ENCODE measurements around the gene PICK1. TPM values are rescaled to one million over a fixed set of nuclear protein-coding genes. Genes with fewer than 3 reads are reported as not detected.
A peak's percentile ranks its signal among the peaks of the same experiment; 100 is the strongest.
"Not testable (repeated sequence)": the region's sequence is repeated elsewhere in the genome, so short reads cannot be mapped to it uniquely, and the experiment has no call there.

The PICK1 gene
- total RNA-seq, 1 donor = 6.5 TPM

DNA sequence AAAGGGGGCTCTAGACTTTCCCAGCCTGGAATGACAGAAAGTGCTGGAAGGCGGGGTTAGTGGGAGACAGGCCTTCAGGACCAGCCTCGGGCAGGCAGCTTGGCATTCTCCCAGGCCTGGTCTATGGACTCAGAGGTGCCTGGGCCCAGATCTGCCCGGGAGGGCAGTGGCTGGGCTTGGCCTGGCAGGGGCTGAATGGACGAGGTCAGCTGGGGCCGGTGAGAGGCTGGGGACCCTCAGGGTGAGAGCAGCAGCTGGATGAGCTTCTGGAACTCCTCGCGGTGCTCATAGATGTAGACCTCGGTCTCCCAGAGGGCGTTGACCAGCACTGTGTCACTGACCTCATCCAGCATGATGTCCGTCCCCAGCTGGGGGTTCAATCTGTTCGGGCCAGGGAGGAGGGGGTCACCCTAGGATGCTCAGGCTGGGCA, 54.7 kb downstream of the PICK1 start:
- TF ChIP-seq CTCF (IDR thresholded peaks at IDR 0.05; ENCODE audit: insufficient read depth, low read length) = no peak
- H3K4me3 ChIP-seq (ENCODE audit: low read depth, low read length) = no peak overlapping the region
- DNase-seq (ENCODE audit: low read depth) = no peak

GRCh38 chr22:38112381-38112780, 55.2 kb downstream of the PICK1 start:
- DNase-seq (ENCODE audit: low read depth) = no peak
- TF ChIP-seq CTCF (IDR thresholded peaks at IDR 0.05; ENCODE audit: insufficient read depth, low read length) = no peak

GRCh38 chr22:38114484-38115398, 57.5 kb downstream of the PICK1 start:
- peak; percentile 99 for TF ChIP-seq CTCF (IDR thresholded peaks at IDR 0.05; ENCODE audit: insufficient read depth, low read length)
- H3K4me3 ChIP-seq (ENCODE audit: low read depth, low read length) = no peak overlapping the region
- DNase-seq (ENCODE audit: low read depth) = peak; percentile 80

More at GRCh38 chr22:38112381-38112780, 55.2 kb downstream of the PICK1 start:
- no peak overlapping the region for H3K4me3 ChIP-seq (ENCODE audit: low read depth, low read length)

GRCh38 chr22:38115423-38116205, 58.4 kb downstream of the PICK1 start:
- DNase-seq (ENCODE audit: low read depth) = no peak
- TF ChIP-seq CTCF (IDR thresholded peaks at IDR 0.05; ENCODE audit: insufficient read depth, low read length) = no peak
- H3K4me3 ChIP-seq (ENCODE audit: low read depth, low read length) = no peak overlapping the region

DNA sequence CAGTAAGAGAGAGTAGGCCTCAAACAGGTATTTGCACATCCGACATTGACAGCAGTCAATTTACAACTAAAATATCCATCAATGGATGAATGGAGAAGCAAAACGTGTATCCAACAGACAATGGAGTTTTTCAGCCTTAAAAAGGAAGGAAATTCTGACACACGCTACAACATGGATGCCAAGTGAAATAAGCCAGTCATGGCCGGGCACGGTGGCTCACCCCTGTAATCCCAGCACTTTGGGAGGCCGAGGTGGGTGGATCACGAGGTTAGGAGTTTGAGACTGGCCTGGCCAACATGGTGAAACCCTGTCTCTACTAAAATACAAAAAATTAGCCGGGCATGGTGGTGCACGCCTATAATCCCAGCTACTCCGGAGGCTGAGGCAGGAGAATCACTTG, 60.4 kb downstream of the PICK1 start:
- DNase-seq (ENCODE audit: low read depth); H3K4me3 ChIP-seq (ENCODE audit: low read depth, low read length): not testable (repeated sequence)

DNA sequence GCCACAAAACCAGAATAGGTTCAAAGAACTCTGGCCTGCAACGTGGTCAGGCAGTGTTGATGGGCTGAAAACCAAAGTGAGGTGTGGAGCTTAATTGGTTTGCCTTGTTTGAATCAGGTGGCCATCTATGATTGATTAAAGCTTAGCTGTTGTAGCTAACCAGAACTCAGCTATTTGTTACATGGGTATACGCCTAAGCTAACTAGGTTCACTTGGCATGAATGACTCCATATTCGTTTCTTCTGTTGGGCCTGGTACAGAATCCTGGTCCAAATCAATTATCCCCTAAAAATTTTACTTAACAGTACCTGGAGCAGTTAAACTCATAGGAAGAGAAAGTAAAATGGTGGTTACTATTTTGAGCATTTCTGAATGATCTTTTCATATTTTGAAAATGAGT, 61.0 kb downstream of the PICK1 start:
- no peak overlapping the region for H3K4me3 ChIP-seq (ENCODE audit: low read depth, low read length)
- no peak for TF ChIP-seq CTCF (IDR thresholded peaks at IDR 0.05; ENCODE audit: insufficient read depth, low read length)
- no peak for DNase-seq (ENCODE audit: low read depth)

DNA sequence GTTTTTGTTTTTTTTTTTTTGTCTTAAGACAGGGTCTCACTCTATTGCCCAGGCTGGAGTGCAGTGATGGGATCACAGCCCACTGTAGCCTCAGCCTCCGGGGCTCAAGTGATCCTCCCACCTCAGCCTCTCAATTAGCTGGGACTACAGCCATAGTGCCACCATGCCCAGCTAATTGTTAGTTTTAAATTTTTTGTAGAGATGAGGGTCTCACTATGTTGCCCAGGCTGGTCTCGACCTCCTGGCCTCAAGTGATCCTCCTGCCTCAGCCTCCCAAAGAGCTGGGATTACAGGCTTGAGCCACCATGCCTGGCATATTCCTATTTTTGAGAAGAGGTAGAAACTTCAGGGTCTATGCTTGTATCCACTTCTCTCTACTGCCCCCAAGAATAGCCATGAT, 61.5 kb downstream of the PICK1 start:
- not testable (repeated sequence) for H3K4me3 ChIP-seq (ENCODE audit: low read depth, low read length); DNase-seq (ENCODE audit: low read depth)

Data from fibroblast of the aortic adventitia (primary cell).